GM10266 (cell line): ENCODE data around the gene ANK2.

Source experiments
- DNase-seq: peaks from one replicate; pipeline ENCODE4 v3.0.0; 2012; ENCODE audit errors: extremely low spot score
- TF ChIP-seq, protein P1 (sequence below): IDR thresholded peaks from 2 replicates; pipeline ENCODE4 v1.5.1; 2012; ENCODE audit warnings: mild to moderate bottlenecking, low read depth; ENCODE audit not compliant: control insufficient read depth, insufficient read depth; ENCODE audit errors: missing control alignments

Gene ANK2

DNA sequence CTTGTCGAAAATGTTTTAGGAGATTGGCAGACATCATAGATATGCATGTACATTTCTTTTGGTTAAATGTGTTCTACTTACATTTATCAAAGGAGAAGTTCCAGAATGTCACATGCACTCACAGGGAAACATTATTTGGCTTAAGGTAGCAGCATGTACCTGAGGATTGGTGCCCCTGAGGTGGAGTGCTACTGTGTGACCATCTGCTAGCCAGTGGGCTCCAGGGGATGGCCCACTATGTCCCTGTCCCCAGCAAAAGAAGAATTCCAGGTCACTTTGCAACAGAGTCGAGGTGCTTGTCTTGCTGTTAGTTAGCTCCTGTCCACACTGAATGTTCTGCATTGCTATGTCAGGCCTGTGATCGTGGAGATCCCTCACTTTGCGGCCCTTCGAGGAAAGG lies 283.2 kb downstream of the ANK2 start:
- TF ChIP-seq, protein P1, sequence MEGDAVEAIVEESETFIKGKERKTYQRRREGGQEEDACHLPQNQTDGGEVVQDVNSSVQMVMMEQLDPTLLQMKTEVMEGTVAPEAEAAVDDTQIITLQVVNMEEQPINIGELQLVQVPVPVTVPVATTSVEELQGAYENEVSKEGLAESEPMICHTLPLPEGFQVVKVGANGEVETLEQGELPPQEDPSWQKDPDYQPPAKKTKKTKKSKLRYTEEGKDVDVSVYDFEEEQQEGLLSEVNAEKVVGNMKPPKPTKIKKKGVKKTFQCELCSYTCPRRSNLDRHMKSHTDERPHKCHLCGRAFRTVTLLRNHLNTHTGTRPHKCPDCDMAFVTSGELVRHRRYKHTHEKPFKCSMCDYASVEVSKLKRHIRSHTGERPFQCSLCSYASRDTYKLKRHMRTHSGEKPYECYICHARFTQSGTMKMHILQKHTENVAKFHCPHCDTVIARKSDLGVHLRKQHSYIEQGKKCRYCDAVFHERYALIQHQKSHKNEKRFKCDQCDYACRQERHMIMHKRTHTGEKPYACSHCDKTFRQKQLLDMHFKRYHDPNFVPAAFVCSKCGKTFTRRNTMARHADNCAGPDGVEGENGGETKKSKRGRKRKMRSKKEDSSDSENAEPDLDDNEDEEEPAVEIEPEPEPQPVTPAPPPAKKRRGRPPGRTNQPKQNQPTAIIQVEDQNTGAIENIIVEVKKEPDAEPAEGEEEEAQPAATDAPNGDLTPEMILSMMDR: no peak
- DNase-seq: no peak

DNA sequence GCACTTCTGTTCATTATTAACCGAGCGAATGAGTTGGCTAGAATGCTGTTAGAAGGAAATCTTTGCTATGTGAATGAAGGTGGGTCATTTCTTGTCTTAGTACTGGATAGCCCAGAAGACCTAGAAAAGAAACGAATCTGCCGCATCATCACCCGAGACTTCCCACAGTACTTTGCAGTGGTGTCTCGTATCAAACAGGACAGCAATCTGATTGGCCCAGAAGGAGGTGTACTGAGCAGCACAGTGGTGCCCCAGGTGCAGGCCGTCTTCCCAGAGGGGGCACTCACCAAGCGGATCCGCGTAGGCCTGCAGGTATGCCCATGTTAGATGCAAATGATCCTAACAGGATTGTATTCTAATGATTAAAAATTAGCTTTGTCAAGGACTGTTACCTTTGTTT lies 286.3 kb downstream of the ANK2 start:
- DNase-seq: no peak
- TF ChIP-seq, protein P1: no peak

DNA sequence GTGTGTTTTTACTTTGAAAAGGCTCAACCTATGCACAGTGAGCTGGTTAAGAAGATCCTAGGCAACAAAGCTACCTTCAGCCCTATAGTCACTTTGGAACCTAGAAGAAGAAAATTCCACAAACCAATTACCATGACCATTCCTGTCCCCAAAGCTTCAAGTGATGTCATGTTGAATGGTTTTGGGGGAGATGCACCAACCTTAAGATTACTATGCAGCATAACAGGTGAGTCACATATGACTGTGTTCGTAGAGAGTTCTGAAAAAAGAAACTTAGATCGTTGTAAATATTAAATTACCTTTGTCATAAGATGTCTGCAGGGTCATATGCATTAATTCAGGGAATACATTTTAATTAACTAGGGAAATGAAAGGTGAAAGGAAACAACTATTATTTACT lies 287.1 kb downstream of the ANK2 start:
- TF ChIP-seq, protein P1: no peak

DNA sequence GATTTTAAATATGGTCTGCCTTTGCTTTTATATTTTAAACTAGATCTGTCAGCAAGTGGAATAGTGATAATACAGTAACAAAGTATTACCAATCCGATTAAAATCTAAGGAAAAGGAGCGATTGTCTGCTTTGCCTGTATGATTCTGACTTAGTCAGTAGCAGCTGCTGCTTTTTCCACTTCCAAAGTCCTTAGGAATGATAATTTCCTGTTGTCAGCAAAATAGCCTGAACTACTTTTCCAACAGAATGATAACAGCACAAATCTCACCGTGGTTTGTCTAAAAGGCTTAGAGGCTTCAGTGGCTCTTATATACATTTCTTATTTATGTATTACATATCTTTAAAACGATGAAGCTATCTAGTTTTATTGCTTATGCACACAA lies 290.0 kb downstream of the ANK2 start:
- TF ChIP-seq, protein P1: no peak
- DNase-seq: no peak

More for the DNA sequence above, 287.1 kb downstream of the ANK2 start:
- no peak for DNase-seq

DNA sequence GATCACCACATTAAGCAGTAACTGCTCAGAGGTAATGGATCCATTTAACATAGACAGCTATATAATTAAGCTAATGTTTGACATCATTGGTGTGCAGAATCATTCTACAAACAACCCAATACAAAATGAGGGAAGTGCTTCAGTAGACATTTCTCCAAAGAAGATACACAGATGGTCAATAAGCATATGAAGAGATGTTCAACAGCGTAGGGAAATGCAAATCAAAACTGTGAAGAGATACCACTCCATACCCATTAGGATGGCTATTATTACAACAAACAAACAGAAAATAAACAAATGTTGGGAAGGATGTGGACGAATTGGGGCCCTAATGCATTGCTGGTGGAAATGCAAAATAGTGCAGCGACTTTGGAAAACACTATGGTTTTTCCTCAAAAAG lies 294.6 kb downstream of the ANK2 start:
- TF ChIP-seq, protein P1: no peak
- DNase-seq: no peak

DNA sequence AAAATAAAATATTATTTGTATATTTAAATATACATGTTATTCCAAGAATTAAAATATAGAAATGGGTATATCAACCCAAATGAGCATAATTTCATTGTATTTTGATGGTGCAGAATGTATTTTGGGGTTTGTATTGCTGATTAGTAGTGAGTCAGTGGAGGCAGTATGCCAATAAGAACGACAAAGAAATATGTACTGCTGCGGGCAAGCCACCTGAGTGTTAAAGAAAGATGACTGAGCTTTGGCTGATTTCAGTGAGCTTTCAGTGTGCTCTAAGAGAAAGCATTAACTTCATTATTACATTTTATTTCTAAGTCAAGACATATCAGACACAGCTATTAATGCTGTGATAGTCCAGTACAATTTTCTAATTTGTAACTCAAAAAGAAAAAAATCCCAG lies 297.8 kb downstream of the ANK2 start:
- DNase-seq: no peak
- TF ChIP-seq, protein P1: no peak

DNA sequence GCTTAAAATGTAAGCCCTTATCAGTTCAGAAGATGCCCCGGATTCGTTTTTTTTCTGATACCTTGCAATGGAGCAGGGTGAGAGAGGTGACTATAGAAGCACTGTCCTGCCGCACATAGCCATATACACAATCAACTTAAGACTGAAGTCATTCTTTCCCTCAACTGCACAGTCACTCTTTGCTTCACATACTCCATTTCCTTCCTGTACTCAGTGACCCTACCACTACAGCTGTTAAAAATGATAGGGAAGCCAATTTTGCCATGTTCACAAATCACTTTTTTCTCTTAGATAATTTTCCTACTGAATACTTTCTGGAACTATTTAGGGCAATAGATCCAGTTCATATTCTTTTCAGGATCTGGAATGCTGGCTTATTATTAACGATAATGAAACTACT lies 300.0 kb downstream of the ANK2 start:
- DNase-seq: peak; percentile 12
- TF ChIP-seq, protein P1: no peak

DNA sequence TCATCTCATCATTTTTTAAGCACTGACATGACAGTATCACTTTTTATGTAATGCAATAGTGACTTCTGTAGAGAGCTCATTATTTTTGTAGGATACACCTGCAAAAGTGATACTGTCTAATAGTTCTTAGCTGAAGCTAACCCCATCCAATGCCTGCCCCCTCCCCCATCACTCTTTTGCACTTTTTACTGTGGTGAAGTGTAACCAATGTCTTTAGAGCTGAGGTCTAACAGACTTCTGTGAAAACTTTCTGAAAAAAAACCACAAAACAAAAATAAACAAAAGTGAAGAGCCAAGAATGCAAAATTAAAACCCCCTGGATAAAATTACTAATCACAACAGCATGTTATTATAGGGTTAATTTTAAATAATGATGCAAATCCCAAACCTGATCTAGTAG lies 301.1 kb downstream of the ANK2 start:
- TF ChIP-seq, protein P1: no peak
- DNase-seq: no peak
